Measurements from ENCODE around the gene CRHR1.
"Not testable (repeated sequence)": the region's sequence is repeated elsewhere in the genome, so short reads cannot be mapped to it uniquely, and the experiment has no call there.

The CRHR1 gene

DNA sequence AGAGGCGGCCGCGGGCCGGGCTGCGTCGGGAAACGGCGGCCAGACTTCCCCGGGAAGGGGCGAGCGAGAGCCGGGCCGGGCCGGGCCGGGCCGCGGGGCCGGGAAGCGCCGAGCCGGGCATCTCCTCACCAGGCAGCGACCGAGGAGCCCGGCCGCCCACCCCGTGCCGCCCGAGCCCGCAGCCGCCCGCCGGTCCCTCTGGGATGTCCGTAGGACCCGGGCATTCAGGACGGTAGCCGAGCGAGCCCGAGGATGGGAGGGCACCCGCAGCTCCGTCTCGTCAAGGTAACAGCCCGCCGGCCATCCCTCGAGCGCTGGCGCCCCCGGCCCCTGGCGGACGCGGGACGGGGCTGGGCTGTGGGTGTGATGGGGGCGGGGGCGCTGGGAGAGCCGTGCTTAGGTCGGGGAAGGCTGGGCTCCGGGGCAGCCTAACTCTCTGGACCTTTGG lies at the start of gene CRHR1:
Gene CRHR1 (plus strand): TSS at position 28 of the 448 bp plus-strand sequence. CDS start 225 bp downstream, at position 253.
- DNase-seq: no peak

DNA sequence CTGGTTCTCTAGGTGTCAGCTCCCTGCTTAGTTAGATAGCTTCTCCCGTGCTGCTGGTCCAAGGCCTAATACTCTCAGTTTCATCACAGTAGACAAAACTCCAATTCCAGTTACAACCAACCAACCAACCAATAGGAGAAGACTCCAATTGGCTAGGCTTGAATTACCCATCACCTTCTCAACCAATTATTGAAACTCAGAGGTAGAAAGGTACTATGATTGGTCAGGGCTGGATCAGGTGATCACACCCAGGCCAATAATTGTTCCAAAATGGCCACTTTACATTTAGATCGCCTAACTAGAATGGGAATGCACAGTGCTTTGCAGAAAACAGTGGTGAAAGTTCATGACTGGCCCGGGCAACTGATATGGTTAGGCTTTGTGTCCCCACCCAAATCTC lies 49.5 kb upstream of the CRHR1 start:
- no peak for DNase-seq

DNA sequence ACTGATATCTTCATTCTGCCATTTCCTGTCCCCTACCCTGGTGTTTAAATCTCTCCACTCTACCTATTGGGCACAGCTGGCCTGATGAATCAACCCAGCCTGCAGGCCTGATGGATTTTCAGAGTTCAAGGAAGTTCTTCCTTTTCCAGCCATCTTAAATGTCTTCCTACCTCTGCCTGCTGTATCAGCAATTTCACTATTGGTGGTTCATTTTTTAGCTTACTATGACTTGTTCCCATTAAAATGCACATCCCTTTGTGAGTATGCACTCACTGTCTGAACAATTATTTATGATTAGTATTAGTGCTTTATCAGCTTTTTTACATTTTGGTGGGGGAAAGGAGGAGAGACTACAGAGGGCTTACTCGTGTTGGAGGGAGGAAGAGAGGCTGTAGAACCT lies 48.6 kb upstream of the CRHR1 start:
- DNase-seq: no peak

DNA sequence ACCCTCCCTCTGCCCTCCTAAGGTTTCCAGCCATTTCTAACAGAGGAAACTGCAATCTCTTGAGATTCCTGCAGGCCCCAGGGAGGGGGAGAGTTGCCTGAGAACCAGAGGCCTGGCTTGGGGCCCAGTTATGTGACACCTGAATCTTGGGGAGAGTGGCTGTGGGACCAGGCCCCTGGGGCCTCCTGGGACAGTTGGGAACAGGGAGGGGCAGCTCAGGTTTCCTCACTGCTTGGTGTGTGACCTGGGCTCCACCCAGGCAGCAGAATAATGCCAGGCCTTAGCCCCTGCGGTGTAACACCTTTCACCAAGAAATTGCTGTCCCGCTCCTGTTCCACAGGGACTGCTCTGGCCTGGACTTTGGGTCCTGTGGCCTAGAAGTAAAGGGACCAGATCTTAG lies 44.3 kb upstream of the CRHR1 start:
- DNase-seq: no peak

DNA sequence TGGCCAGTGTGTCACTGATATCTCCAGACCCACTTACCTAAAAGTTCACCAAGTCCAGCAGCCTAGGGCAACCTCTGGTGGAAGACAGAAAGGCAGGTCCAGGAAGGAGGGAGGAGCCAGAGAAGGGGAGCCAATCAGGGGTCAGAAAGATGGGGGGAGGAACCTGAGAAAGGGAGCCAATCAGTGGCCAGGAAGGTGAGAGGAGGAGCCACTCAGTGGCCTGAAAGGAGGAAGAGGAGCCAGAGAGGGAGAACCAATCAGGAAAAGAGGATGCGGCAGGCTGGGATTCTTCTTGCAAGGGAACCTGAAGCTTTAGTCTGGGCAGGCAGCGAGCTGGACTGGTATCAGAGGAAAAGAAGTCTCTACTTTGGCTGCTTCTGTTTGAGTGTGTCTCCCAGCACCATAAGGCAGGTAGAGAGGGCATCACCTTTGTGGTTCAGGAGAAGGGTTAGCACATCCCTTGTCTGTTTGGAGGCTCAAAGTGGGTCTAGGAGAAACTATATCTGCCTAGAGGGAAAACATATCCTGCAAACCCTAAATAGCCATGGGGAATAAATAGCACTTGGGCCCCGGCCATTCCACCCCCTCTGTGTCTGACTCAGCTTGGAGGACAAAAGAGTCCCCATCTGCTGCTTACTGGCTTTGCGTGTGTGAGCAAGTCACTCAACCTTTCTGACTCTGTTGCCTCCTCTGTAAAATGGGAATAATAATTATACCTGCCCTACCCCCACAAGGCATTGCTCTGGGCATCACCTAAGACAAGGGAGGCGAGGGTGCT lies 43.4 kb upstream of the CRHR1 start:
- DNase-seq: no peak

DNA sequence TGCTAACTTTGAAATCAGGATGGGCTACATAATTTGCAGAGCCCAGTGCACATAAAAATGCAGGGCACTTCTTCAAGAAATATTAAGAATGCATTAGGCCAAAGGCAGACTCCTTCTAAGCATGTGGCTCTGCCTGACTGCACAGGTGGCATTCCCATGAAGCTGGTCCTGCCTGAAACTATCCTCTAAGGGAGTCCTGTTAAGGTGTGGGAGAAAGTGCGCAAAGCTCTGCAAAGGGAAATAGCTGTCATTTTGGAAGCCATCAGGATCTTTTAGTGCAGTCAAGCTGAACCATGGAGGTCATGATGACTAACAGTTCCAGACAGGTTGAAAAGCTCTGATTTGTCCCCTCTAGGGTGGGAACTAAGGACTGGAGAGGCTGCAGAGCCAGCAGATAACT lies 41.9 kb upstream of the CRHR1 start:
- no peak for DNase-seq

DNA sequence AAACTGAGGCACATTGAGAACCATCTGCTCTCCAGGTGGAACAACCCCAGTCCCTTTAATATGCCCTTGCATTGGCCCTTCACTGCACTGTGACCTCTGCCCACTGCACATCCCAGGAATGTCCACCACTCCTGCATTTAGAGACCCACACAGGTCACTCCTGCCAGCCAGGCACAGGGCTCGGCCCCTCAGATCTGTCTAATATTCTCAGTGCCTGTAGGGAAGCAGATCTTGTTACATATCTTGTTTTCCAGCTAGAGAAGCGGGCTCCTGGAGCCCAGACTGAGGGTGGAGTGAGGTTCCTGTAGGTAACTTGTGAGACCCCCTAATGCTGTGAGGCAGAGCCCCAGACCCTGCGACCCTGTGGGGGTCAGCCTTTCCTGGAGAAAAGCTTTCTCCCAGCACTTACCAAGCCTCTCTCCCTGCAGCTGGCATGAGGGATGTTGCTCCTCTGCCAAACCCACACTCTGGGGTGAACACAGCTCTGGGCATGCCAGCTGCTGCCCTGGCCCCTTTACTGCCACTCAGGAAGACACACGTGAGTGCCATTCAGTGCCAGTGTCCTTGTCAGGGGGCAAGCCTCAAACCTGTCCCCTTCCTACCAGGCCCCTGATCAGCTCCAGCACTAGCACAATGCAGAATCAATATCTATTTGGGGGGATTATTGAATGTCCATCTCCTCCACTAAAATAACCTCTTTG lies 40.3 kb upstream of the CRHR1 start:
- DNase-seq: no peak

DNA sequence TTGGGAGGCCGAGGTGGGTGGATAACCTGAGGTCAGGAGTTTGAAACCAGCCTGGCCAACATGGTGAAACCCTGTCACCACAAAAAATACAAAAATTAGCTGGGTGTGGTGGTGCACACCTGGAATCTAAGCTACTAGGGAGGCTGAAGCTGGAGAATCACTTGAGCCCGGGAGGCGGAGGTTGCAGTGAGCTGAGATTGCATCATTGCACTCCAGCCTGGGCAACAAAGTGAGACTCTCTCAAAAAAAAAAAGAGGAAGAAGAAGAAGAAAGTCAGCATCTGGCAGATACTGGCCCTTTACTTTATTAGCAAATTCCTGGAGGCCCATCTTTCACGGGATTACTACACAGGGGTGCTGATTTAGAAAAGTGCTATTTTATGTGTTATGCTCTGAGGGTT lies 39.3 kb upstream of the CRHR1 start:
- not testable (repeated sequence) for DNase-seq

DNA sequence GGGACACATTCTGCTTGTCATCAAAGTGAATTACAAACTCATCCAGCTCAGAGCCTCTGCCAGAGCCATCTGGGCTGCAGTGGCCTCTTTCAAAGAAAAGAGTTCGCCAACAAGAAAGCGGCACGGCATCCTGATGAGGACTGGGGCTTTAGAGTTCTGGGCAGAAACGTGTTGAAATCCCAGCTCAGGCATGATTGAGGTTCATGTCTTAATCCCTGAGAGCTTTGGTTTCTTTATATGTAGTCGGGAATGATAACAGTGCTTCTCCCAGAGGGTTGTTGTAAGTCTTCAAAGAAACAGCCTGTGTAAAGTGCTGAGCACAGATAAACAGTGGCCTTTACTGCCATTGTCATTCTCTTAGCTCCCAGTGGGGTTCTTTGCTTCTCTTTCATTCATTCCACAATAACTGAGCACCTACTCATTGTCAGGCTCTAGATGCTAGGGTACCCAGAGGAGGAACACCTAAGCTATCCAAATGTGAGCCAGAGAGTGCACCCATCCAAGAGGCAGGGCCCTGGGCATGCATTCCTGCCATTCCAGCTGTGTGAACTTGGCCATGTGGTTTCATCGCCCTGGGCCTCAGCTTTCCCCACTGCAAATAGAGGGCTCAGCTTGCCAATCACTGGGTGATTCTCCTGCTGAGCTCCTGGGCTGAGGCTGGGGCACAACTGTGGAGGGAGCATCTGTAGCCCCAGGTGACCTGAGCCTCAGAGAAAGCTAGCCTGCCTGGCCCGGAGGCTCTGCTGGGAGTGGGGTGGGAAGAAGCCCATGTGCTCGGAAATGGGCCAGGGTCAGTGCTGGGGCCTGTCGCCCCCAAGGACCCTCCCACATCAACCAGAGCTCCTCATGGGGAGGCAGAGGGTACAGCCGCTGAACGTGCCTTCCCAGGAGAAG lies 38.3 kb upstream of the CRHR1 start:
- DNase-seq: no peak

DNA sequence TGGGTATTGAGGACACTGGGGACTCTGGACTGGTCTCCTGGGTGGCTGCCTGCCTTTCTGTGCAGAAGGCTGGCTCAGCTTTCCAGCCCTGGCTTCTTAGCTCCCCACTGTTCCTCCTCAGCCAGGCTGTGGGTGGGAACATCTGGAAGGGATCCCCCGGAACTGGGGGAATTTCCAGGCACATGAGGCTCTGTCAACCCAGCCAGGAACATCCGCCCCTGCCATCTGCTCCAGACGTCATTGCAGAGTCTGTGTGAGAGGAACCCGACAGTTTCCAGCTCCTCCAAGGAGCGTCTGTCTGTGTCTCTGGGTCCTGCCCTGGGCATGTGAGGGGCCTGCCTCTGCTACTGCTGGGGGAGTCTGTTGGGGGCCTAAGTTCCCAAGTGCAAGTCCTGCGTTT lies 36.2 kb upstream of the CRHR1 start:
- DNase-seq: no peak

DNA sequence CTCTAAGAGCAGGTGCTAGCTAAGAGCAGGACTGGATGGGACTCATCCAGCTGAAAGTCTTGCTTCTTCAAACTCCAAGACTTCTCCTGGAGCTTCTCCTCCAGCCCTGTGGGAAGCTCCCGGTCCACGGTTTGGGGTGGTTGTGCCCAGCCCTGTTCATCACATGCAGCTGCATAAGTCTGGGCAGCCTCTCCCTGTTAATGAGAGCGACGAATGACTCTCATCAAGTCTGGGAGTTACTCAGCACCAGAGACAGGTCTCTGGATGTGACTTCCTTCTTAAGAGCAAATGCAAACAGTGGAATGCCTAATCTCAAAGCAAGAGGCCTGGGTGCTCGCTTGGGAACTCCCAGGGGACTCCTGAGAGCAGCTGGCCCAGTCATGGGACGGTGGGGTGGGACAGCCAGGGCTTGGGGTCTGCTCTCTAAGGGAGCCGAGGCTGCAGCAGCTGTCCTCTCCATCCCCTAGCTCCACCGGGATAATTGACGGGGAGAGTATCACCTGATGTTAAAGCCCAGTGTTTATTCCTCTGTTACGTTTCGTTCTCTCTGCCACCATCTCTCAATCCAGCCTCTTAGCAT lies 35.3 kb upstream of the CRHR1 start:
- no peak for DNase-seq

DNA sequence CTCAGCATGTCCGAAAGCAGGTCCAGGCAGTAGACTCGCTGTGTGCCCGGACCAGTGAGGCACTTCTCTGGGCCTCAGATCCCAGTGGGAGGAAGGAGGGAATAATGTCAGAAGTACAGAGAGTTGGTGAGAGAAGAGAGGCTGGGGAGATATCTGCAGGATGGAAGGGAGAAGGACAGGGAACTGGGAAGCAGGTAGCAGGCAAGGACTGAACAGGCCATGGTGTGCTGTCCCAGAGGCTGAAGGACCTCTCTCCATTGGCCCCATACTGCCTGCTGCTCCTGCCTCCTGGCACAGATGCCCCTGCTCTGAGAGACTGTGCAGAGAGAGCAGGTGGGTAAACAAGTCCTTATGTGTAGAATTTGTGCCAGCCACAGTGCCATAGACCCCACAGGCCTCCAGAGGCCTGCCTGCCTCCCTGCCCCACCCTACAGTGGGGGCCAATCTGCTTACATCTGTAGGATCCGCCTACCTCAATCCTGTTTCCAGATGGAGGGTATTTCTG lies 34.2 kb upstream of the CRHR1 start:
- DNase-seq: no peak

DNA sequence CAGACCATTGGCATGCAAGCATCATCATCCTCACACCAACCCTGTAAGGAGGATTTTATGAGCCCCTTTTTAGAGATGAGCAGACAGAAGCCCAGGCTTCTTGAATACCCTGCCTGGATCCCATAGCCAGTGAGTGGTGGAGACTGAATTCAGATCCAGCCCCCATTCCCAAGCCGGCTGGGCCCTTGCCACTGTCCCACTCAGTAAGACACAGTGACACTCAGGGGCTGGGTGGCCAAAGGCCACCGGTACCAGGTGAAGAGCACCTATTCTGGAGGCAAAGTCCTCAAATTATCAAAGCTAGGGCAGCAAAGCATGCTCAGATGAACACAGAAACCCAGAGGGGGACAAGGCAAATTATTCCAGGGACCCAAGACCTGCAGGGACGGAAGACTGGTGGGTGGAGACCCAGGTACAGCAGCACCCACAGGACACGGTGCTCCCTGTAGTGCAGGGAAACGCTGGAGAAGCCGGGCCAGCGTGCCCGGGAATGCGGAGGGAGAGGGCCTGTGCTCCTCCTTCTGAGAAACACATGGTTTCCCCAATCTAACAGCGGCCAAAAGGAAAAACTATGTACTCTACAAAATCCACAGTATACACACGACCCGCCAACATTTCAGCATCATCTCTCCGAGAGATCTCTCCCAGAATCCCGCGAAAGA lies 33.2 kb upstream of the CRHR1 start:
- no peak for DNase-seq

DNA sequence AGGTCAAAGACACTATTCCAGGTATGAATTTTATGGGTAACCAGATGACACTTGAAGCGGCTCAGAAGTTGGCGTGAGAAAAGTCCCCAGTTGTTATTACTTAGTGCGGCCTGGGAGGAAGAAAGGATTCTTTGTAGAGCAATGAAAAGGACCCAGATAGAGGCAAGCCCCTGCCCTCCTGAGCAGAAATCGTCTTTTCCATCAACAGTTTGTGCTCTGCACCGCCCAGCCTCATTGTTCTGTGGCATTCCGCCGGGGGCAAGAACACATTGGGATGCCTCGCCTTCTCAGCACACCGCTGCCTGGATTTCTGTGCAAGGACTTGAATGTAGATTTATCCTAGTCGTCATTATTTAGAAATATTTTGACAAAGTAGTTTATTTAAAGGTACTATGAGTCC lies 32.7 kb upstream of the CRHR1 start:
- DNase-seq: no peak

DNA sequence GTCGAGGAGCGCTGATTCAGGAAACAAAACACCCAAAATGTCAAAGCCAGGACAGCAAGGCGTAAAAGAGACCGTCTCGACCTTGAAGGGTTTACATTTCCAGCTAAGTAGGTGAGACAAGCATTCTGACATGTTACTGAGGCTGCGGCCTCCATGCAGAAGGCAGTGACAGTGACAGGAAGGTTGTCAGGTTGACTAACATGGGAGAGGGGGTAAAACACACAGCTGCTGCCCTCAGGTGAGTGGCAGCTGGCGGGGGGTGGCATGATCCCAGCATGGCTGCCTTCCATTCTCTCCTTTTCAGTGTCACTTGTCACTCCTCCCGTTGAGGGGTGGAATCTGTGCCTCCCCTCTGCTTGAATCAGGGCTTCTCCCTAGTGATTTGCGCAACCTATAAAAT lies 31.9 kb upstream of the CRHR1 start:
- DNase-seq: no peak

DNA sequence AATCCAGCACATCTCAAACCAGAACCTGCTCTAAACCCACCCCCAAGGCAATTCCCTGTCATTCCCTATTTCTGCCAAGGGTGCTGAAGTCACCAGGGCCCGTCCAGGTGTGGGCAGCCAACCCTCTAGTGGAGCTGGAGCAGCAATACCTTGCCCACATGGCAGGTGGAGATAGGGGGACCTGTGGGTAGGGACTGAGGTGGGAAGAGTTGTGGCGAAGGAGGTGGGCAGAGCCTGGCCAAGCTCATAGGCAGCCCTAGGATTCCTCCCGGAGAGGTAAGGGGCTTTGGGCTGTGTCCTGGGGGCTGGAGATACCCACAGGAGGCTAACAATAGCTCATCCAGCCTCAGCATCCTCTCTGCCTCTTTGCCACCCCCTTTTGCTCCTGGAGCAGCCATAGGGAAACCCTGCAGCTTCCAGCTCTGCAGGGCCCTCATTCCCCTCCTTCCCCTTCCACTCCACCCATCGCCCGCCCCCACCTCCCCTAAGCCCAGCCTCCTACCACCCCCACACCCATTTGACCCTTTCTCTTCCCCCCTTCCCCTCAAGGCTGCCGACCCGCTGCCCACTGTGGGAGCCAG lies 30.4 kb upstream of the CRHR1 start:
- DNase-seq: no peak

DNA sequence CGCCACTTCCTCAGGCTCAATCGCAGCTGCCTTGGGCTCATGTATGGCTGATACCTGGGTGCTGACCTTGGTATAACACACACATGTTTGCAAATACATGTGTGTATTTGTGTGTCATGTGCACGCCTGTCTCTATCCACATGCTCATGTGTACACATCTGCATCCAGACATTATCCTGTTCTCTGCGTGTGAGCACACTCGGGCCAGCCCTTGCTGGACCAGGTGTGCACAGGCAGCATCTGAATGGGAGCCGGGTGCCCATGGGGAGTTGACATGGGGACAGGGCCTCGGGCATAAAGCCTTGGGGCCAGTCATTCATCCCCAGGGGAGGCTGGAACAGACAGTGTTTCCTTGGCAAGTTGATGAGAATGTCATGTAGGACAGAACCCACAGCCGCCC lies 29.1 kb upstream of the CRHR1 start:
- no peak for DNase-seq

DNA sequence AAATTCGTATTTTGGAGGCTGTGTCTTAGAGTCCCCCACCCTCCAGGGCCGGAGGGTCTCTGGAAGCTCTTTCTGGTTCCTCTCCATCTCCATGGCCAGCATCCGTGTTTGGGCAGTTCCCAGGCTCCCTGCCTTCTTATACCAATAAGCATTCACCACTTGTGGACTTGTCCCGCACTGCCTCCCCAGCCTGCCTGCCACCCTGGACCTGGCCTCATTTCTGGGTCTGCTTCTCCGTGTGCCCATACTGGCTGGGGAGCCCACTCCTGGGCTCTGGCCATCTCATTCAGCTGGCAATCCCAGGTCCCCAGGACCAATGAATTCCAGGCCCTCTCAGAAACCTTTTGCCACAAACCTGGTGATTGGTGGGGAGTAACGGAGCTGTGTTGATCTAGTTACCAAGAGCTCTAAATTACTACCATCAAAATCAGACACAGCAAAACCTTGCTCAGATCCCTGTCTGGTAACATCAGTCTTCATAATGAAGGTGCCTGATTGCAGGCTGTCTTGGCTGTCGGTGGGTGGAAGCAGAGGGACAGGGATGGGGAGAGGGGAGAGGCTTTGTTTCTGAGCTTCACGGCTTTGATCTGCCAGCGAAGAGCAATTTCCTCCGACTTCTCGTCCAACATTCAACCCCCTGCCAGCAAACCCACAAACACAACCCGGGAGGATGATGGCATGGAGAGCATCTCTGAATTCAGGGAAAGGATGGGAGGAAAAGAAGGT lies 27.7 kb upstream of the CRHR1 start:
- DNase-seq: no peak

DNA sequence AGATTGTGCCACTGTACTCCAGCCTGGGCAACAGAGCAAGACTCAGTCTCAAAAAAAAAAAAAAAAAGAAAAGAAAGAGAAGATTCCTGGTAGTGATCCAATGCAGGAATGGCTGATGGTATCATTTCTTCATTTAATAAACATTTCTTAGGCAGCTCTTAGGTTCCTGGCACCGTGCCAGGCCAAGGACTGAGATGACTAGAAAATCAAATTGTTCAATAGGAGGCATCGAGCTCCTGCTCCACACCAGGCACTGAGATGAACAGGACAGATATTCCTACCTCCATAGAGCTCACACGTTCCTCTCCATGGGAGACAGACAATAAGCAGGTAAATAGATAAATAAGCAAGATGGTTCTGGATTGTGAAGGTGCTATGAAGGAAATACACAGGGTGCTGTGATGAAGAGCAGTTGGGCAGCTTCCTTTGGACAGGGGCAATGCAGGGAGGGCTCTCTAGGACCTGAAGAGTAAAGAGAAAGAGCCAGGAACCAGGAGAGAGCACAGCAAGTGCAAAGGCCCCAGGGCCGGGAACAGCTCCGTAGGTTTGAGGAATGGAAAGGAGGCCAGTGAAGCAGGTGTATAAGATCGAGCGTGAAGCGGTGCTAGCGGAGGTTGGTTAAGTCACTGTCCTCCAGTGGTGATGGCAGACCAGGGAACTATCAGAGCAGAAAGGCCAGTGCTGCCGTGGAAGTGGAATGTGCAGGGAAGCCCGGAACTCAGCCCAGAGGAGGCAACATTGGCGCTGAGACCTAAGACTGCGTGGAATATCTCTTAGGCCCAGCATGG lies 26.5 kb upstream of the CRHR1 start:
- no peak for DNase-seq

DNA sequence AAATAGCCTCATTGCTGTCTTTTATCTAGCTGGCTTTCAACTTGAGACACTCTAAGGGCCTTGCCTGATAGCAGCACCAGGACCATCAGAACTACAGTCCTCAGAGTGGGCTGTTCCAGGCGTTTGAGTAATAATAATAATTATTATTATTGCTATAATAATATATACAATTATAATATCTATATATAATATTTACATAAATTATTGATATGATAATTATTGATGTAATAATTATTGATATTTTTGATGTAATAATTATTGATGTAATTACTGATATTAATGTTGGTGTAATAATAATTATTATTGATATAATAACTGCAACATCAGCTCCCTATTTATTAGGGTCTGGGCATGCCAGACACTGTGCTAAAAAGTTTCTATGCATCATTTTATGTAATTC lies 25.6 kb upstream of the CRHR1 start:
- no peak for DNase-seq
